Ovary (tissue), 3 donors: Measurements from ENCODE around the gene PATL2.

ENCODE experiments used
- CTCF ChIP-seq, 3 donors: fragments of 450-650 bp in 2 of 3; fragments of 200-600 bp in 1 of 3; IDR thresholded peaks; one replicate each; pipeline versions ENCODE4 v1.5.1 to v1.8.0; 2016 to 2022; ENCODE audit warnings: antibody characterized with exemption in 3 of 3, mild to moderate bottlenecking in 1 of 3
- EP300 ChIP-seq: sonication (generic); formaldehyde crosslinking; IDR thresholded peaks from one replicate; pipeline ENCODE4 v1.6.1; 2017; ENCODE audit warnings: antibody characterized with exemption
- POLR2A ChIP-seq: fragments of 450-650 bp; IDR thresholded peaks from one replicate; pipeline ENCODE4 v1.6.1; 2017; ENCODE audit warnings: antibody characterized with exemption, mild to moderate bottlenecking, moderate library complexity
- donor health status: DM: no; HTN: no; CAD: no.

GRCh38 chr15:44718927-44719292, 7.8 kb upstream of the PATL2 start:
- no peak for TF ChIP-seq CTCF (IDR thresholded peaks at IDR 0.05)
- TF ChIP-seq POLR2A, result no peak
- TF ChIP-seq EP300, result no peak
